Measurements from ENCODE around the gene TNNI3K. TPM values are rescaled to one million over a fixed set of nuclear protein-coding genes. Genes with fewer than 3 reads are reported as not detected.

The TNNI3K gene
- total RNA-seq, 2 donors from 2014 or later: 0.52 to 1.2 TPM

- Mint-ChIP-seq H3K27ac (no peak overlapping the region), H3K27me3 (peaks cover 3% of the 10 kb centered on the region), H3K4me3 (no peak overlapping the region), H3K36me3 (ENCODE audit: low read depth) (no peaks in the 10 kb centered on the region), H3K4me1 (no peaks in the 10 kb centered on the region), H3K9me3 (no peaks in the 10 kb centered on the region)
- ATAC-seq (replicated peaks): no peak
Measured at GRCh38 chr1:74457253-74457652, 222.1 kb downstream of the TNNI3K start.

- no peaks in the 10 kb centered on the region for H3K4me1 Mint-ChIP-seq
- H3K27ac Mint-ChIP-seq: no peak overlapping the region
- no peaks in the 10 kb centered on the region for H3K9me3 Mint-ChIP-seq
- ATAC-seq (replicated peaks): peak; percentile 74
- no peaks in the 10 kb centered on the region for H3K36me3 Mint-ChIP-seq (ENCODE audit: low read depth)
- H3K4me3 Mint-ChIP-seq: no peak overlapping the region
- no peaks in the 10 kb centered on the region for H3K27me3 Mint-ChIP-seq
Measured at GRCh38 chr1:74463333-74463988, 228.3 kb downstream of the TNNI3K start.

- Mint-ChIP-seq H3K27me3 (no peaks in the 10 kb centered on the region), H3K9me3 (no peaks in the 10 kb centered on the region), H3K27ac (no peak overlapping the region), H3K36me3 (ENCODE audit: low read depth) (no peaks in the 10 kb centered on the region), H3K4me3 (no peak overlapping the region), H3K4me1 (no peaks in the 10 kb centered on the region)
- ATAC-seq (replicated peaks): no peak
Measured at GRCh38 chr1:74464037-74464436, 228.8 kb downstream of the TNNI3K start.

GRCh38 chr1:74465193-74465681 is 230.1 kb downstream of the TNNI3K start:
- Mint-ChIP-seq H3K27me3 (no peaks in the 10 kb centered on the region), H3K9me3 (no peaks in the 10 kb centered on the region), H3K36me3 (ENCODE audit: low read depth) (no peaks in the 10 kb centered on the region), H3K27ac (no peak overlapping the region), H3K4me3 (no peak overlapping the region), H3K4me1 (no peaks in the 10 kb centered on the region)
- no peak for ATAC-seq (replicated peaks)

- H3K27ac Mint-ChIP-seq: no peak overlapping the region
- H3K36me3 Mint-ChIP-seq (ENCODE audit: low read depth): no peaks in the 10 kb centered on the region
Measured at GRCh38 chr1:74467786-74468377, 232.7 kb downstream of the TNNI3K start.

GRCh38 chr1:74468982-74469603 is 233.9 kb downstream of the TNNI3K start:
- ATAC-seq (replicated peaks): no peak
- Mint-ChIP-seq H3K36me3 (ENCODE audit: low read depth) (no peaks in the 10 kb centered on the region), H3K4me1 (no peaks in the 10 kb centered on the region), H3K4me3 (no peak overlapping the region), H3K27ac (no peak overlapping the region), H3K9me3 (no peaks in the 10 kb centered on the region), H3K27me3 (peaks cover 8% of the 10 kb centered on the region)

More at GRCh38 chr1:74467786-74468377, 232.7 kb downstream of the TNNI3K start:
- no peak for ATAC-seq (replicated peaks)
- Mint-ChIP-seq H3K4me3 (no peak overlapping the region), H3K4me1 (no peaks in the 10 kb centered on the region), H3K9me3 (no peaks in the 10 kb centered on the region), H3K27me3 (peaks cover 8% of the 10 kb centered on the region)

- Mint-ChIP-seq H3K36me3 (ENCODE audit: low read depth) (no peaks in the 10 kb centered on the region), H3K4me1 (no peaks in the 10 kb centered on the region), H3K4me3 (no peak overlapping the region), H3K27ac (no peak overlapping the region), H3K9me3 (no peaks in the 10 kb centered on the region), H3K27me3 (peaks cover 8% of the 10 kb centered on the region)
- no peak for ATAC-seq (replicated peaks)
Measured at GRCh38 chr1:74470251-74470650, 235.1 kb downstream of the TNNI3K start.

- Mint-ChIP-seq H3K27me3 (peaks cover 8% of the 10 kb centered on the region), H3K9me3 (no peaks in the 10 kb centered on the region), H3K4me3 (no peak overlapping the region), H3K36me3 (ENCODE audit: low read depth) (no peaks in the 10 kb centered on the region), H3K4me1 (no peaks in the 10 kb centered on the region), H3K27ac (no peak overlapping the region)
- no peak for ATAC-seq (replicated peaks)
Measured at GRCh38 chr1:74470936-74471335, 235.7 kb downstream of the TNNI3K start.

- H3K27ac Mint-ChIP-seq: no peak overlapping the region
- no peaks in the 10 kb centered on the region for H3K36me3 Mint-ChIP-seq (ENCODE audit: low read depth)
- ATAC-seq (replicated peaks): no peak
- no peaks in the 10 kb centered on the region for H3K4me1 Mint-ChIP-seq
- no peaks in the 10 kb centered on the region for H3K9me3 Mint-ChIP-seq
- peaks cover 11% of the 10 kb centered on the region for H3K27me3 Mint-ChIP-seq
- H3K4me3 Mint-ChIP-seq: no peak overlapping the region
Measured at GRCh38 chr1:74471470-74471869, 236.3 kb downstream of the TNNI3K start.

GRCh38 chr1:74474585-74474984 is 239.4 kb downstream of the TNNI3K start:
- ATAC-seq (replicated peaks): no peak
- Mint-ChIP-seq H3K27ac (no peak overlapping the region), H3K4me3 (no peak overlapping the region), H3K36me3 (ENCODE audit: low read depth) (no peaks in the 10 kb centered on the region), H3K4me1 (no peaks in the 10 kb centered on the region), H3K9me3 (no peaks in the 10 kb centered on the region), H3K27me3 (peaks cover 11% of the 10 kb centered on the region)

GRCh38 chr1:74478979-74479378 is 243.8 kb downstream of the TNNI3K start:
- Mint-ChIP-seq H3K9me3 (no peaks in the 10 kb centered on the region), H3K27me3 (peaks cover 3% of the 10 kb centered on the region), H3K36me3 (ENCODE audit: low read depth) (no peaks in the 10 kb centered on the region), H3K27ac (no peak overlapping the region), H3K4me3 (no peak overlapping the region), H3K4me1 (no peaks in the 10 kb centered on the region)
- ATAC-seq (replicated peaks): no peak

GRCh38 chr1:74480068-74480467 is 244.9 kb downstream of the TNNI3K start:
- Mint-ChIP-seq H3K27ac (no peak overlapping the region), H3K27me3 (peaks cover 9% of the 10 kb centered on the region), H3K36me3 (ENCODE audit: low read depth) (no peaks in the 10 kb centered on the region), H3K9me3 (no peaks in the 10 kb centered on the region), H3K4me3 (no peak overlapping the region), H3K4me1 (no peaks in the 10 kb centered on the region)
- ATAC-seq (replicated peaks): no peak

- Mint-ChIP-seq H3K9me3 (no peaks in the 10 kb centered on the region), H3K4me3 (no peak overlapping the region), H3K27ac (no peak overlapping the region), H3K4me1 (no peaks in the 10 kb centered on the region), H3K27me3 (peaks cover 6% of the 10 kb centered on the region), H3K36me3 (ENCODE audit: low read depth) (no peaks in the 10 kb centered on the region)
- no peak for ATAC-seq (replicated peaks)
Measured at GRCh38 chr1:74481607-74482006, 246.4 kb downstream of the TNNI3K start.

- no peak overlapping the region for H3K27ac Mint-ChIP-seq
- no peaks in the 10 kb centered on the region for H3K4me1 Mint-ChIP-seq
- no peaks in the 10 kb centered on the region for H3K9me3 Mint-ChIP-seq
- H3K36me3 Mint-ChIP-seq (ENCODE audit: low read depth): no peaks in the 10 kb centered on the region
- ATAC-seq (replicated peaks): no peak
- no peak overlapping the region for H3K4me3 Mint-ChIP-seq
- H3K27me3 Mint-ChIP-seq: peaks cover 6% of the 10 kb centered on the region
Measured at GRCh38 chr1:74485622-74486021, 250.4 kb downstream of the TNNI3K start.

- Mint-ChIP-seq H3K27ac (no peak overlapping the region), H3K4me3 (no peak overlapping the region), H3K36me3 (ENCODE audit: low read depth) (no peaks in the 10 kb centered on the region), H3K27me3 (peaks cover 6% of the 10 kb centered on the region), H3K4me1 (no peaks in the 10 kb centered on the region), H3K9me3 (no peaks in the 10 kb centered on the region)
- ATAC-seq (replicated peaks): no peak
Measured at GRCh38 chr1:74486036-74486435, 250.8 kb downstream of the TNNI3K start.
